CD14-positive monocyte (primary cell): ENCODE data around the gene BTBD9. TPM values are rescaled to one million over a fixed set of nuclear protein-coding genes. Genes with fewer than 3 reads are reported as not detected.

Source experiments
- DNase-seq, 3 donors: peaks; one replicate each; pipeline ENCODE4 v3.0.0-alpha.2; 2011 to 2022
- H2AFZ ChIP-seq: 2 replicates; pipeline ENCODE4 v1.6.0; 2012; ENCODE audit warnings: mild to moderate bottlenecking, low read depth, low read length, inconsistent platforms; ENCODE audit not compliant: insufficient read depth, poor library complexity, severe bottlenecking
- H3K27ac ChIP-seq, 2 donors: 1 replicate in 1 of 2; 2 replicates in 1 of 2; pipeline ENCODE4 v1.5.1; 2012 to 2013; ENCODE audit warnings: low read length in 2 of 2, control low read depth in 1 of 2, inconsistent platforms in 1 of 2, low read depth in 1 of 2, mild to moderate bottlenecking in 1 of 2
- H3K27me3 ChIP-seq, 2 donors: one replicate each; pipeline versions ENCODE4 v1.6.0 to v1.6.1; 2011 to 2013; ENCODE audit warnings: low read length in 2 of 2; ENCODE audit not compliant: control insufficient read depth in 2 of 2, insufficient read depth in 2 of 2
- H3K36me3 ChIP-seq, 2 donors: replicated peaks in 1 of 2; 1 replicate in 1 of 2; 2 replicates in 1 of 2; pipeline versions ENCODE4 v1.5.1 to v1.6.1; 2012 to 2013; ENCODE audit warnings: low read length in 2 of 2, control low read depth in 1 of 2, inconsistent platforms in 1 of 2, mild to moderate bottlenecking in 1 of 2; ENCODE audit not compliant: insufficient read depth in 2 of 2, control insufficient read depth in 1 of 2
- H3K4me1 ChIP-seq, 2 donors: 1 replicate in 1 of 2; 2 replicates in 1 of 2; pipeline versions ENCODE4 v1.5.1 to v1.6.1; 2012 to 2013; ENCODE audit warnings: low read length in 2 of 2, control low read depth in 1 of 2, inconsistent platforms in 1 of 2, mild to moderate bottlenecking in 1 of 2, moderate library complexity in 1 of 2; ENCODE audit not compliant: insufficient read depth in 2 of 2, control insufficient read depth in 1 of 2
- H3K4me2 ChIP-seq: replicated peaks from 2 replicates; pipeline ENCODE3; 2012; ENCODE audit warnings: low read length, moderate library complexity, mild to moderate bottlenecking; ENCODE audit not compliant: poor library complexity, severe bottlenecking; ENCODE audit errors: extremely low read depth
- H3K4me3 ChIP-seq, 3 experiments: fragments of 200-600 bp in 1 of 3; sonication (generic) in 1 of 3; replicated peaks in 1 of 3; 1 replicate in 2 of 3; 2 replicates in 1 of 3; pipeline ENCODE4 v1.5.1; 2011 to 2013; ENCODE audit warnings: low read length in 3 of 3, mild to moderate bottlenecking in 3 of 3, control low read depth in 2 of 3, low read depth in 2 of 3, inconsistent platforms in 1 of 3, moderate library complexity in 1 of 3
- H3K79me2 ChIP-seq: 2 replicates; pipeline ENCODE4 v1.6.0; 2012; ENCODE audit warnings: mild to moderate bottlenecking, control low read depth, inconsistent platforms, low read length, moderate library complexity; ENCODE audit not compliant: insufficient read depth
- H3K9ac ChIP-seq: 2 replicates; pipeline ENCODE4 v1.6.0; 2017; ENCODE audit warnings: low read length, mild to moderate bottlenecking; ENCODE audit not compliant: insufficient read depth, poor library complexity, severe bottlenecking
- H3K9me3 ChIP-seq, 2 donors: replicated peaks in 1 of 2; 1 replicate in 1 of 2; 2 replicates in 1 of 2; pipeline versions ENCODE4 v1.5.1 to v1.6.1; 2012 to 2013; ENCODE audit warnings: low read length in 2 of 2, control low read depth in 1 of 2; ENCODE audit not compliant: control insufficient read depth in 1 of 2, insufficient read depth in 1 of 2
- H4K20me1 ChIP-seq: 2 replicates; pipeline ENCODE4 v1.6.0; 2012; ENCODE audit warnings: mild to moderate bottlenecking, low read length, control low read depth, moderate library complexity; ENCODE audit not compliant: insufficient read depth
- H3K27ac Mint-ChIP-seq, 7 donors: one replicate each; pipeline ENCODE4 v1.8.0; 2020; ENCODE audit warnings: mild to moderate bottlenecking in 7 of 7, mixed read lengths in 7 of 7, moderate library complexity in 6 of 7, inconsistent platforms in 2 of 7
- H3K27me3 Mint-ChIP-seq, 3 donors: one replicate each; pipeline ENCODE4 v1.8.0; 2021 to 2022; ENCODE audit warnings: low read depth in 3 of 3, mild to moderate bottlenecking in 3 of 3, mixed read lengths in 3 of 3, moderate library complexity in 3 of 3, inconsistent platforms in 1 of 3
- H3K36me3 Mint-ChIP-seq, 2 donors: one replicate each; pipeline ENCODE4 v1.8.0; 2020; ENCODE audit warnings: mixed read lengths in 2 of 2, inconsistent platforms in 1 of 2, mild to moderate bottlenecking in 1 of 2
- H3K4me1 Mint-ChIP-seq: one replicate; pipeline ENCODE4 v1.8.0; 2020; ENCODE audit warnings: mild to moderate bottlenecking, mixed read lengths
- H3K4me3 Mint-ChIP-seq, 2 donors: one replicate each; pipeline ENCODE4 v1.8.0; 2020; ENCODE audit warnings: mild to moderate bottlenecking in 2 of 2, mixed read lengths in 2 of 2, moderate library complexity in 1 of 2
- H3K9me3 Mint-ChIP-seq, 7 donors: one replicate each; pipeline ENCODE4 v1.8.0; 2020 to 2022; ENCODE audit warnings: mixed read lengths in 7 of 7, mild to moderate bottlenecking in 6 of 7, moderate library complexity in 6 of 7, inconsistent platforms in 2 of 7
- CTCF ChIP-seq: fragments of 200-600 bp; IDR thresholded peaks from one replicate; pipeline ENCODE4 v1.8.0; 2022; ENCODE audit warnings: antibody characterized with exemption, mild to moderate bottlenecking
- WGBS: methylation state at CpG from one replicate; pipeline ENCODE4 v1.1.5; 2013; ENCODE audit warnings: missing lambda C conversion rate; ENCODE audit not compliant: insufficient coverage; 5-methylcytosine and 5-hydroxymethylcytosine counted together
- intact Hi-C, 2 donors: fragments of 100-400 bp; cut with micrococcal nuclease; formaldehyde crosslinking; loops; one replicate each; pipeline versions ENCODE4 v1.15.0 to v1.15.1; 2023
- polyA plus RNA-seq, 3 donors: library from polyadenylated mRNA; depleted of rRNA in 1 of 3; unstranded in 2 of 3; stranded (reverse) in 1 of 3; fragments of 300-500 nt in 2 of 3; fragments of >200 nt in 1 of 3; fragmentation: Illumina TruSeq in 2 of 3; gene quantifications; 1 replicate in 2 of 3; 2 replicates in 1 of 3; pipeline ENCODE4 v1.2.3, GENCODE V29; 2012 to 2021

Gene BTBD9
- polyA plus RNA-seq, 3 donors = 5.2 to 7.5 (median 6.2) TPM

GRCh38 chr6:38150681-38151296 is 488.9 kb downstream of the BTBD9 start:
- peaks cover 45 to 68% of the 10 kb centered on the region in 2 donors for H3K36me3 Mint-ChIP-seq
- Histone ChIP-seq H3K79me2 (no peaks in the 10 kb centered on the region), H3K4me2 (no peak overlapping the region), H3K4me3 (no peak overlapping the region), H4K20me1 (peaks cover 99% of the 10 kb centered on the region), H3K4me1 (peaks cover 13 to 16% of the 10 kb centered on the region in 2 donors), H3K27me3 (no peaks in the 10 kb centered on the region), H3K27ac (peak overlapping the region in 1 of 2 donors; percentile 20), H3K36me3 (peaks cover 24 to 83% of the 10 kb centered on the region in 2 donors), H3K9me3 (no peaks in the 10 kb centered on the region), H2AFZ (no peak overlapping the region), H3K9ac (no peak overlapping the region)
- no peak for DNase-seq
- 100% methylated on average over 9 of the region's 11 CpGs for WGBS
- peaks cover 0 to 6% (median 3%) of the 10 kb centered on the region in 3 donors for H3K27me3 Mint-ChIP-seq
- H3K27ac Mint-ChIP-seq = peak overlapping the region in 5 of 7 donors; percentile 28 to 82 (median 64)
- H3K4me1 Mint-ChIP-seq = peaks cover 21% of the 10 kb centered on the region
- intact Hi-C loops = no loop called here
- no peaks in the 10 kb centered on the region for H3K9me3 Mint-ChIP-seq
- TF ChIP-seq CTCF = no peak
- H3K4me3 Mint-ChIP-seq = no peak overlapping the region

- WGBS = 96% methylated on average over 3 of the region's 3 CpGs
- Histone ChIP-seq H3K9ac (no peak overlapping the region), H2AFZ (no peak overlapping the region), H3K4me3 (no peak overlapping the region), H3K79me2 (peaks cover 4% of the 10 kb centered on the region), H3K4me1 (peaks cover 7 to 10% of the 10 kb centered on the region in 2 donors), H3K27me3 (no peaks in the 10 kb centered on the region), H3K36me3 (peaks cover 24 to 87% of the 10 kb centered on the region in 2 donors), H3K9me3 (no peaks in the 10 kb centered on the region), H3K27ac (peak overlapping the region in 1 of 2 donors; percentile 20), H3K4me2 (no peak overlapping the region), H4K20me1 (peaks cover 99% of the 10 kb centered on the region)
- peaks cover 0 to 3% (median 3%) of the 10 kb centered on the region in 3 donors for H3K27me3 Mint-ChIP-seq
- no peak for DNase-seq
- no peak for TF ChIP-seq CTCF
- H3K27ac Mint-ChIP-seq = peak overlapping the region in 1 of 7 donors; percentile 33
- intact Hi-C loops = no loop called here
- H3K9me3 Mint-ChIP-seq = no peaks in the 10 kb centered on the region
- H3K36me3 Mint-ChIP-seq = peaks cover 44 to 61% of the 10 kb centered on the region in 2 donors
- peaks cover 18% of the 10 kb centered on the region for H3K4me1 Mint-ChIP-seq
- no peak overlapping the region for H3K4me3 Mint-ChIP-seq
Observed at GRCh38 chr6:38150021-38150420, 489.7 kb downstream of the BTBD9 start.
